HG03159 (cell line): ENCODE measurements around the gene TLX2.

Experiments used
- ATAC-seq: cut with Tn5 transposase; IDR thresholded peaks from one replicate; pipeline ENCODE4 v1.9.1; 2021; ENCODE audit warnings: mild to moderate bottlenecking, moderate library complexity; ENCODE audit not compliant: unreplicated experiment

TLX2 gene

GRCh38 chr2:74511104-74511989 is 2.9 kb upstream of the TLX2 start:
- no peak for ATAC-seq

DNA sequence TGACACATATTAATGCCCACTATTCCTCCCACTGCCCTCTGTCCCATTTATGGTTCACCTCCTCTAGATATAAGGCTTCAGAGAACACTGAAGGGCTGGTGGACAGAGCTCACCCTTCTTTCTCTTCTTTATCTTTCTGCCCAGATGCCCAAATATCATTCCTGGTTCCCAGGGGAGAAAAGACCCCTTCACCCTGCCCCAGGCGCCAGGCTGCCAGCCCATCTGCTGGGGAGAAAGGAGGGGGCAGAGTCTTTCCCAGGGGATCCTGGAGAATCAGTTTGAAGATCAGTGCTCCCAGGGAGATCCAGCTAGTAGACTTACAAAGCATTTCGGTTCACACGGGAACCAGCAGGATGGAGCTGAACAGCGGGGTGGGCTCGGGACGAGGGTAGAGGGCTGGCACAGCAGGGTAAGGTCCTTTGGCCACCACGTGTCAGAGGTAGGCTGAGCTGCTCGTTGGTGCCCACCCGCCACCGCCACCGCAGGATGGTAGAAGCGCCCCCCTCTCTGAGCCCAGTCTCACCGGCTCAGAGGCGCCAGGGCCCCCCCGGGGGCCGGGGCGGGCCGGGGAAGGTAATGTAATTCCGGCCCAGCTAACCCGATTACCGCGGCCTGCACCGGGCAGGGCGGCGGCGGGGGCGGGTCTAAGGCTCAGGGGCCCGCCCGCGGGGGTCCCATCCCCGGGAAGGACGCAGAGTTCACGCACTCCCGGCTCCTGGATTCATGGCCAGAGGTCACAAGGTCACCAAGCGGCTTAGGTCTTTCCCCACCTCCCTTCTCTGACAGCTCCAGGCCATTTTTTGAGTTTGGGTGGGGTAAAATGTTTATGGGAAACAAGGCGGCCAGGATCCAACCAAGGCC is 1.3 kb upstream of the TLX2 start:
- no peak for ATAC-seq

DNA sequence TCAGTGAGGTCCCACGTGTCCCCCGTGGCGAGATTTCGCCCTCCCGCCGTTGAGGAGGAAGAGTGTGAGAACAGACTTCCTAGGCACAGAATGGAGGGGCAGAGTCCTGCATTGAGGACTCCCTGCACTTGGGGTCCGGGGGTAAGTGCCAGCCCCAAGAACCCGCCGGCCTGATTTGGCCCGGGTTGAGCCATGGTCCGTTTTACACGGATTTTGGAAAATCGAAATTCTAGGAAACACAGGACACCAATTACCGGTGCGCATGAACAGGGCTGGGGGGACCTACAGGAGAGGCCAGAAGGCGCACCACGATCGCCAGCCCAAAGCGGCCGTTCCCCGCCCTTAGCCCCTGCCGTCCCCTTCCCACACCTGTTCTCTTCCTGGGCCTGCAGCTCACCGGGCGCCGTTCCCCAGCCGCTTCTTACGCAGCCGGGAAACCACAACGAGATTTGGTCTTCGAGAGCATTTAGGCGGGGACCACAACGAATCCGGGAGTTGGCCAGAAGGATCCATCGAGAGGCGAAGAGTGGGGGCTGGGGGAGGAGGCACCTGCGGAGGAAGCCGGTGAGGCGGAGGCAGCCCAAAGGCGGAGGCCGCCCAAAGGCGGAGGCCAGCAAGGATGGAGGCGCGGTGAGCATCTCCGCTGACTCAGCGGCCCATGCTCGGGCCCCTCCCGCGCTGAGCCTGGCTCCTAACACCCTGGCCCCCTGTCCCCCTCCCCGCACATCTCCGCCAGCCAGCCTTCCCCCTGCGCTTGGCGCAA is 464 bp upstream of the TLX2 start:
- ATAC-seq = no peak

GRCh38 chr2:74515271-74515980 is 1.2 kb downstream of the TLX2 start:
- no peak for ATAC-seq

DNA sequence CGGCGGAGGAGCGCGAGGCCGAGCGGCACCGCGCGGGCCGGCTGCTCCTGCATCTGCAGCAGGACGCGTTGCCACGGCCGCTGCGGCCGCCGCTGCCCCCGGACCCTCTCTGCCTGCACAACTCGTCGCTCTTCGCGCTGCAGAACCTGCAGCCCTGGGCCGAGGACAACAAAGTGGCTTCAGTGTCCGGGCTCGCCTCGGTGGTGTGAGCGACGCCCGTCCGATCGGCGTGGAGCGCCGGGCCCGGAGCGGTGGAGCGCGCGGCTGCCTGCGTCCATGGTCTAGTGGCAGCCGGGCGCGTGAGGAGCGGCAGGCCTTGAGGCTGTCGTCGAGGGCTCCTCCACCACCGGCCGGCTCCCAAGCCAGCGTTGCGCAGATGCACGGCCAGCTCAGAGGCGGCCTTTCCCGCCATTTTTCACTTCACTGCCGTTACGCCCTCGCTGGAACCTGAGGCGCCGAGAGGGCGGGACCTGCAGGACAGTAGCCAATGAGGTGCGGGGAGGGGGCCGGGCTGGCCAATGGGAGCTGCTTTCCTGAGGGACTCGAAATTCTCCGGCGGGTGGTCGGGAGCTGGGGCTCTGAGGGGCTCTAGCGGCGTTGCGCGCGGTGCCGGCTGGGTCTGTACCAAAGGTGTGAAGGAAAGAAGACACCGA is 1.9 kb downstream of the TLX2 start:
- ATAC-seq = no peak

GRCh38 chr2:74516650-74517049 is 2.4 kb downstream of the TLX2 start:
- no peak for ATAC-seq

GRCh38 chr2:74522516-74522915 is 8.3 kb downstream of the TLX2 start:
- ATAC-seq = no peak

GRCh38 chr2:74524005-74524404 is 9.8 kb downstream of the TLX2 start:
- no peak for ATAC-seq

- ATAC-seq = no peak
Measured at GRCh38 chr2:74524955-74525716, 10.9 kb downstream of the TLX2 start.

GRCh38 chr2:74525717-74526648 is 11.7 kb downstream of the TLX2 start, which contains the start of gene DQX1:
DQX1 (minus strand) TSS chr2:74526231; CDS start chr2:74525729, 502 bp downstream.
- ATAC-seq = no peak

GRCh38 chr2:74526649-74527230 is 12.5 kb downstream of the TLX2 start:
- no peak for ATAC-seq

GRCh38 chr2:74527741-74528140 is 13.5 kb downstream of the TLX2 start:
- ATAC-seq = no peak

DNA sequence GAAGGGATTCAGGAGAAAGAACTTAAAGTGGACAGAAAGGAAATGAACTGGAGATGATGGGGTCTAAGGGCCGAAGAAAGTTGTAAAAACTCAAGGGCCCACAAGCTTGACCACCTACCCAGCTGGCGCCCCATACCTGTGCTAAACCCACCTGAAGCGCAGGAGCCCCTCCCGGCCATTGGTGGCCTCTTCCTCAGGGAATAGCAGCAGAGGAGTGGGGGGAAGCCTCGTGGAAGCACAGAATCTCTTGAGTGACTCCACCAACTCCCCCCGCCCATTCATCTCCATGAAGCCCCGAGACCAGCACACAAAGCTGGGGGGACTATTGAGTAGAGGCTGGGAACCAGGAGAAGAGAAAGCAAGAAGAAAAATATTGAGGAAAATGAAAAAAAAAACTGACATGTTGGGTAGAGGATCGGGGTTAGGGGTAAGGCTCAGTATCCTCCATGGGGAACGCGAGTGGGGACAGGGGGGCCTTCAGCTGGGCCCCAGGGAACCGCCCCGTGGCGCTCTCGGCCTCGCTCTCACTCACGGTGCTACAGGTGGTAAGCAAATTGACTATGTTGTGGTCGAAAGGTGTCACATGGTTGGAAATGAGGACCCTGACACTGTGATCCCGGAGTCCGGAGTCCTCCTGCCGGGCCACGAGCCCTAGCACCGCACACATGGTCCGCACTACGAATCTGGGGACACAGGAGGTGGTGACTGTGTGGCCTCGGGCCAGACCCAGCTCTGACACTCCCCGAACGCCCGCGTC is 14.5 kb downstream of the TLX2 start:
- peak; percentile 4 for ATAC-seq

DNA sequence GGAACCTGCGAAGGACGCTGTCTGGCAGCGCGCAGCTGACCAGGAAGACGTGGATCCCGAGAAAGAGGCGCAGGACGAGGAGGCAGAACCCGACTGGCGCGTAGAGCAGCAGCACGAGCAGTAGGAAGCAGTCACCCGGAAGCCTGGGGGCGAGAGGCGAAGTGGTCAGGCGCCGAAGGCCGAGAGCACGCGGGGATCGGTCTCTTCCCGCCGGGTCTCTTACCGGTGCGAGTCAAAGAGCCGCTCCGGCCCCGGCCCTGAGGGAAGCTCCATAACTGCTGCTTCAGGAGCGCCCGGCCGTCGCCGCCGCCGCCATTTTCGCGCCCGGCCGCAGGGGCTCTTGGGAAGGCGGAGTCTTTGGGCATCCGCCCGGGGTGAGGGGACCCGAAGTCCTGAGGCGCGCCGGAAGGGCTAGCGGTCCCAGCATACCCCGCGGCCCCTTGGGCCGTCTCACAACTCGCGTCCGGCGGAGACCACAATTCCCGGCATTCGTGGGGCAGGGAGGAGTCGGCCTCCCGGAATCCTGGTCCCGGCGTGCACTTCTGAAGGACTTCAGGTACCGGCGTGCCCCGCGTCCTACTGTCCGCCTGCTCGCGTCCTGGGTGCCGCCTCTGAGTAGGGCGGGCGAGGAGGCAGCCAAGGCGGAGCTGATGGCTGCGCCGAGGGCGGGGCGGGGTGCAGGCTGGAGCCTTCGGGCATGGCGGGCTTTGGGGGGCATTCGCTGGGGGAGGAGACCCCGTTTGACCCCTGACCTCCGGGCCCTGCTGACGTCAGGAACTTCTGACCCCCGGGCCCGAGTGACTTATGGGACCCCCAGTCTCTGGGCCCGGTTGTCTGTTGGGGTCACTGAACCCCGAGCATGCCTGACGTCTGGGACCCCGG is 15.3 kb downstream of the TLX2 start, which contains the start of the genes AUP1 and HTRA2:
Gene AUP1 (minus strand): TSS at position 350 of the 882 bp plus-strand sequence. CDS start 77 bp downstream, at position 273.
Gene HTRA2 (plus strand): TSS at position 577 of the 882 bp plus-strand sequence. CDS start 74 bp downstream, at position 651.
- peak; percentile 80 for ATAC-seq
